MCF 10A (cell line): Measurements from ENCODE around the gene LECT2. TPM values are rescaled to one million over a fixed set of nuclear protein-coding genes. Genes with fewer than 3 reads are reported as not detected.

Source experiments
- BruUV-seq: library from RNA; stranded (reverse); fragments of 400-500 nt; replicated peaks from 2 replicates; lab custom pipeline; 2021; lab: Mats Ljungman, UMichigan
- CTCF ChIA-PET: fragments of 300-600 bp; sonication (Branson Sonifier 250); formaldehyde crosslinking; extraction: SDS; loops from one replicate; lab custom pipeline; 2021; ENCODE audit warnings: antibody characterized with exemption, inconsistent platforms; lab: Yijun Ruan, JAX
- POLR2A ChIA-PET: fragments of 300-600, 350-650 bp; sonication (Branson Sonifier 250); formaldehyde crosslinking; extraction: SDS; loops from one replicate; lab custom pipeline; 2020; ENCODE audit warnings: antibody characterized with exemption, inconsistent platforms; lab: Yijun Ruan, JAX
- DNase-seq: peaks from one replicate; pipeline ENCODE4 v3.0.0-alpha.2; 2018; ENCODE audit not compliant: unreplicated experiment
- H3K27ac Mint-ChIP-seq: one replicate; pipeline ENCODE4 v1.8.0; 2022; ENCODE audit warnings: mild to moderate bottlenecking, low read depth, mixed read lengths; ENCODE audit not compliant: unreplicated experiment
- H3K27me3 Mint-ChIP-seq: one replicate; pipeline ENCODE4 v1.8.0; 2022; ENCODE audit warnings: mixed read lengths; ENCODE audit not compliant: insufficient read depth, unreplicated experiment
- H3K36me3 Mint-ChIP-seq: one replicate; pipeline ENCODE4 v1.8.0; 2022; ENCODE audit warnings: mild to moderate bottlenecking, moderate library complexity, mixed read lengths; ENCODE audit not compliant: insufficient read depth, unreplicated experiment
- H3K4me1 Mint-ChIP-seq: one replicate; pipeline ENCODE4 v1.8.0; 2022; ENCODE audit warnings: mixed read lengths; ENCODE audit not compliant: insufficient read depth, unreplicated experiment
- H3K4me3 Mint-ChIP-seq: one replicate; pipeline ENCODE4 v1.8.0; 2022; ENCODE audit warnings: mild to moderate bottlenecking, moderate library complexity, mixed read lengths; ENCODE audit not compliant: unreplicated experiment
- H3K9me3 Mint-ChIP-seq: one replicate; pipeline ENCODE4 v1.8.0; 2022; ENCODE audit warnings: mixed read lengths; ENCODE audit not compliant: unreplicated experiment
- intact Hi-C: fragments of 100-400 bp; cut with micrococcal nuclease; formaldehyde crosslinking; loops from 2 replicates; pipeline ENCODE4 v1.14.1; 2022
- total RNA-seq: library from RNA; stranded (reverse); gene quantifications from 2 replicates; pipeline ENCODE4 v1.2.3, GENCODE V29; 2022
- TF ChIP-seq, protein P1 (sequence below): fragments of 200-600 bp; IDR thresholded peaks from one replicate; pipeline ENCODE4 v1.8.0; 2022; ENCODE audit warnings: antibody characterized with exemption, mild to moderate bottlenecking; ENCODE audit not compliant: unreplicated experiment

LECT2 gene
- total RNA-seq, 1 experiment from 2014 or later, result not detected

- CTCF ChIA-PET, result interaction anchor here (1.7 kb wide), 1 partner anchor 12 kb away, joined by 3 read pairs; no protein-coding TSS in a partner anchor
- Mint-ChIP-seq H3K4me3 (no peak overlapping the region), H3K36me3 (no peaks in the 10 kb centered on the region), H3K9me3 (no peaks in the 10 kb centered on the region), H3K4me1 (no peaks in the 10 kb centered on the region), H3K27me3 (peaks cover 84% of the 10 kb centered on the region), H3K27ac (no peak overlapping the region)
- BruUV-seq, result no TSS peak
- no peak for DNase-seq
- intact Hi-C loops, result no loop called here
- TF ChIP-seq, protein P1, sequence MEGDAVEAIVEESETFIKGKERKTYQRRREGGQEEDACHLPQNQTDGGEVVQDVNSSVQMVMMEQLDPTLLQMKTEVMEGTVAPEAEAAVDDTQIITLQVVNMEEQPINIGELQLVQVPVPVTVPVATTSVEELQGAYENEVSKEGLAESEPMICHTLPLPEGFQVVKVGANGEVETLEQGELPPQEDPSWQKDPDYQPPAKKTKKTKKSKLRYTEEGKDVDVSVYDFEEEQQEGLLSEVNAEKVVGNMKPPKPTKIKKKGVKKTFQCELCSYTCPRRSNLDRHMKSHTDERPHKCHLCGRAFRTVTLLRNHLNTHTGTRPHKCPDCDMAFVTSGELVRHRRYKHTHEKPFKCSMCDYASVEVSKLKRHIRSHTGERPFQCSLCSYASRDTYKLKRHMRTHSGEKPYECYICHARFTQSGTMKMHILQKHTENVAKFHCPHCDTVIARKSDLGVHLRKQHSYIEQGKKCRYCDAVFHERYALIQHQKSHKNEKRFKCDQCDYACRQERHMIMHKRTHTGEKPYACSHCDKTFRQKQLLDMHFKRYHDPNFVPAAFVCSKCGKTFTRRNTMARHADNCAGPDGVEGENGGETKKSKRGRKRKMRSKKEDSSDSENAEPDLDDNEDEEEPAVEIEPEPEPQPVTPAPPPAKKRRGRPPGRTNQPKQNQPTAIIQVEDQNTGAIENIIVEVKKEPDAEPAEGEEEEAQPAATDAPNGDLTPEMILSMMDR, result no peak
- POLR2A ChIA-PET, result interaction anchor here (1.0 to 1.8 kb wide), 4 partner anchors 9 to 212 kb away, joined by 3 to 5 read pairs (median 4); partner anchors contain the start of gene SMAD5
These were observed 34.6 kb downstream of the LECT2 start for GRCh38 chr5:135920199-135920598.

GRCh38 chr5:135916638-135917263 lies 38.0 kb downstream of the LECT2 start:
- no peak for DNase-seq
- H3K4me1 Mint-ChIP-seq, result no peaks in the 10 kb centered on the region
- POLR2A ChIA-PET, result interaction anchor here (1.0 kb wide), 1 partner anchor 23 kb away, joined by 5 read pairs; no protein-coding TSS in a partner anchor
- no TSS peak for BruUV-seq
- no peak overlapping the region for H3K4me3 Mint-ChIP-seq
- intact Hi-C loops, result no loop called here
- peaks cover 84% of the 10 kb centered on the region for H3K27me3 Mint-ChIP-seq
- no peaks in the 10 kb centered on the region for H3K36me3 Mint-ChIP-seq
- H3K27ac Mint-ChIP-seq, result no peak overlapping the region
- TF ChIP-seq, protein P1, result no peak
- no peaks in the 10 kb centered on the region for H3K9me3 Mint-ChIP-seq
- CTCF ChIA-PET, result interaction anchor here (0.5 to 2.5 kb wide), 4 partner anchors 11 to 455 kb away, joined by 3 to 10 read pairs (median 4); no protein-coding TSS in a partner anchor

DNA sequence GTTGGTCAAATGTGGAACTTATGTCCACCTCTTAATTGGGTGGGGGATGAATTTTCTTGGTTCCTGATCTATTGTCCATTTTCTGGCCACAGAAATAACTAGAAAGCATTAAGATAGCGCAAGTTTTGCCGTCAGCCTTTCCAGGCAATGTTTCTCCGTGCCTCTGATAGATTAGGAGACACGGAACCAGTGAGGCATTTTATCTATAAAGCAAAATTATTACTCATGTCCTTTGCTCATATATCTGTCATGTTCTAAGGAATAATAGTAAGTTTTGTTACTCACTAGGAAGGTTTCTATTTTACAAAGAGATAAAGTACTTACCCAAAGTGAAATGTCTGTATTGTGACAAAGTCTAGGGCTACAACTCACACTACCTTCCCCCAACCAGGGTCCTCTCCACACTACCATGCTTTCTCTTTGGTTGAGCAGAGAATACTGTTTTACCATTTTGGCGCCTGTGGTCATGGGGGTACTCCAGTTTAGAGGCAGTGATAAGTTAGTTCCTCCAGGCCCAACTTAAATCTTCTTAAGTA lies 39.2 kb downstream of the LECT2 start:
- intact Hi-C loops, result no loop called here
- POLR2A ChIA-PET, result interaction anchor here (1.0 kb wide), 1 partner anchor 22 kb away, joined by 5 read pairs; no protein-coding TSS in a partner anchor
- no TSS peak for BruUV-seq
- Mint-ChIP-seq H3K36me3 (no peaks in the 10 kb centered on the region), H3K4me1 (no peaks in the 10 kb centered on the region), H3K27me3 (peaks cover 95% of the 10 kb centered on the region), H3K9me3 (no peaks in the 10 kb centered on the region), H3K27ac (no peak overlapping the region), H3K4me3 (no peak overlapping the region)
- TF ChIP-seq, protein P1, result no peak
- DNase-seq, result no peak
- CTCF ChIA-PET, result interaction anchor here (0.8 to 2.5 kb wide), 4 partner anchors 27 to 453 kb away, joined by 4 to 10 read pairs (median 6); no protein-coding TSS in a partner anchor
